Sciatic nerve (tissue), 2 donors: ENCODE measurements around the gene DCAF5. TPM values are rescaled to one million over a fixed set of nuclear protein-coding genes. Genes with fewer than 3 reads are reported as not detected.

ENCODE experiments used
- ATAC-seq: fragments of 200-7000 bp; cut with Tn5 transposase; one replicate; pipeline ENCODE4 v1.9.1; 2020; ENCODE audit warnings: mild to moderate bottlenecking, moderate library complexity
- DNase-seq: peaks from one replicate; pipeline ENCODE4 v3.0.0-alpha.2; 2020; ENCODE audit warnings: low spot score
- intact Hi-C: fragments of 100-400 bp; cut with DNase I; formaldehyde crosslinking; loops from one replicate; pipeline ENCODE4 v1.14.2; 2022
- total RNA-seq: library from RNA; stranded (reverse); fragmentation: NEBNext Ultra II Directional; extraction: Animal tissue kit (Norgen Biotek cat#: 25700); gene quantifications from one replicate; pipeline ENCODE4 v1.2.1, GENCODE V29; 2021
- donor health status: DM: no; HTN: no; CAD: no.
- donor health status: DM: no; HTN: no; CAD: no.

DCAF5 gene
- total RNA-seq, 1 donor from 2014 or later: 42.8 TPM

DNA sequence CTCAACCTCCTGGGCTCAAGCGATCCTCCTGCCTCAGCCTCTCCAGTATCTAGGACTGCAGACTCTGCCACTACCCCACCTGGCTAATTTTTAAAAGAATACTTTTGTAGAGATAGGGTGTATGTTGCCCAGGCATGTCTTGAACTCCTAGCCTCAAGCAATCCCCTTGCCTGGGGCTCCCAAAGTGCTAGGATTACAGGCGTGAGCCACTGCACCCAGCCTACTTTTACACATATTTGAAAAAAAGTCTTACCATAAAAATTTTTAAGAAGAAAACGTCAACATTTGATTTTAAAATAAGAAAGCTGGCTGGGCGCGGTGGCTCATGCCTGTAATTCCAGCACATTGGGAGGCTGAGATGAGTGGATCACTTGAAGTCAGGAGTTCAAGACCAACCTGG is 46.5 kb downstream of the DCAF5 start:
- intact Hi-C loops: loop anchor here (10.0 kb wide), 1 partner anchor 192 kb away; no protein-coding TSS in a partner anchor
- no peak for ATAC-seq

DNA sequence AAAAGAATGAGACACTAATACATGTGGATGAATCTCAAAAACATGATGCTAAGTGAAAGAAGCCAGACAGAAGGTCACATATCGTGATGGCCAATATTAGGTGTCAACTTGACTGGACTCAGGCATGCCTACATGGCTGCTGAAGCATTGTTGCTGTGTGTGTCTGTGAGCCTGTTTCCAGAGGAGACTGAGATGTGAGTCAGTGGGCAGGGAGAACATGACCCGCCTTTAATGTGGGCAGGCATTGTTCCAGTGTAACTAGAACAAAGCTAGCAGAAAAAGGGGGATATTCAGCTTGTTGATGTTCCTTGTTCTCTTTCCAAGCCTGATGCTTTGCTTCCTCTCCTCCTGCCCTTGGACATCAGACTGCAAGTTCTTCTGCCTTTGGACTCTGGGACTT is 47.6 kb downstream of the DCAF5 start:
- no peak for DNase-seq
- no peak for ATAC-seq
- intact Hi-C loops: loop anchor here (10.0 kb wide), 1 partner anchor 191 kb away; no protein-coding TSS in a partner anchor

More for the DNA sequence above, 46.5 kb downstream of the DCAF5 start:
- no peak for DNase-seq

DNA sequence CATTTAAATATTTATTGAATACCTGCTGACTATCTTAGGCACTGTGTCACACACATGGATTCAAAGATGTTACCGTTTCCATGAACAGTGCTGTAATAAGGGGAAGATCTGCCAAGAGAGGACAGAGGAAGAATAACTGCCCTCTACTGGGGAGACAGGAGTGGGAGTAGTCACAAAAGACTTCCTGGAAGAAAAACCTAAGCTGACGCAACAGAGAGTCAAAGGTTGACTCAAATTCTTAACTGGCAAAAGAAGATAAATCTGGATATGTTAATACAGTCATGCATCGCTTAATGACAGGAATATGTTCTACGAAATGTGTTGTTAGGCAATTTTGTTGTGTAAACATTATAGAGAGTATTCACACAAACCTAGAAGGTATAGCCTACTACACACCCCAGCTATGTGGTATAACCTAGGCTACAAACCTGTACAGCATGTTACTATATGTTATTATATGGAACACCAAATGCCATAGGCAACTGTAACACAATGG is 51.5 kb downstream of the DCAF5 start:
- DNase-seq (no peak), ATAC-seq (peak; percentile 94)
- intact Hi-C loops: loop anchor here (10.0 kb wide), 1 partner anchor 187 kb away; no protein-coding TSS in a partner anchor

DNA sequence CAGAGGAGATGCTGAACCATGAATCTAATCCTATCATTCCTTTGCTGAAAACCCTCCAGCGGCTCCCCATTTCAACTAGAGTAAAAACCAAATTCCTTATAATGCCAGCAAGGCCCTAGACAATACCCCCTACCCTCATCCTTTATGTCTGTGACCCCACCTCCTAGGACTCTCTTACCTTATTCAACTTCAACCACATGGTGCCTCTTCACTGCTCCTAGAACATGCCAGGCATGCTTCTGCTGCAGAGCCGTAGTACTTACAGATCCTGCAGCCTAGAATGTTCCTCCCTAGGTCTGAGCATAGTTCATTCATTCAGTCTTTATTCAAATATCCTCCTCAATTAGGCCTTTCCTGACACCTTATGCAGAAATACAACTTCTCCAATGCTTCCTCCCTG is 54.9 kb downstream of the DCAF5 start:
- ATAC-seq (no peak), DNase-seq (no peak)
- intact Hi-C loops: no loop called here

DNA sequence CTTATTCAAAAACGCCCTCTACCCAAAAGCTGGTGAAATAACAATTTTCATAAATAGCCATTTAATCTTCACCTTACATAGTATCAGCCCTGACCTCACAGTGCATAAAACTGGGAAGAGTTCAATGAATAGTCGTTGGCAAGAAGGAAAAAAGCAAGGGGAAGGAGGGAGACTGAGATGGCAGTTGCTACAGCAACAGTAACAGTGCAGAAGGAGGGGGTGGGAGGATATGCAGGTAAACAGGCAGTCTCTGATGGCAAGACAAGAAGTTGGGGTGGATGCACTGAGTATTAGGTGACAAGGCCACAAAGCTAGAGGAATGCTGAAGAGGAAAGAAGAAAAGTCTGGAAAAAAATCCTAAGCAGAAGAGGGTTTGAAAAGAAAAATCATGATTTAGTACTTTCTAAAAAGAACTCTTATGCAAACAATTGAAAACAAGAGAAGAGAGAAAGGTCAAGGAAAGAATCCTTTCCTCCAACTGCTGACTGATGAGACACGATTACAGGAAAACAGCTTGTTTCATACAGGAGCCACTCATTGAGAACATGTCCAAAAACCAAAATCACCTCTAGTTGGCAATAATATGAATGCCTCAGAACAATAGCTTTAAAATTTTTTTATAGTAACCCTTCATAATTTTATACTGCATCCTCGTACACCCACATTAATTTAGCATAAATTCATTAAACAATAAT is 56.0 kb downstream of the DCAF5 start:
- intact Hi-C loops: no loop called here
- DNase-seq (no peak), ATAC-seq (no peak)

DNA sequence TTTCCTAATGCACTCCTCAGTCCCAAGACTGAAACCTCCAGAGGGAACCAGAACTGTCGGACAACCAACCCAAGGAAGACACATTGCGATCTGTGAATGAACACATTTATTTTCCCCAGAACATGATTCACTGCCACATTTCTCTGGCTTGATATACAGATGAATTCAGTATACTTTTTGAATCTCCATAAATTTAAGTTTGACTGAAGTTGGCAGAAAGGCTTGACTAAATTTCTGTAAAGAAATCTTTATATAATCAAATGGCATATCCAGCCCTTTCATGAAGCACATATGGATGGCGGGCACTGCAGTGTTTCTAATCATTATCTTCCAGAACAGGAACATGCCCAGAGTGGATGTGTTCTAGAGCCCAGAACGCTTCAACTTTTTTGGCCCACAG is 56.7 kb downstream of the DCAF5 start:
- DNase-seq (no peak), ATAC-seq (no peak)
- intact Hi-C loops: no loop called here

DNA sequence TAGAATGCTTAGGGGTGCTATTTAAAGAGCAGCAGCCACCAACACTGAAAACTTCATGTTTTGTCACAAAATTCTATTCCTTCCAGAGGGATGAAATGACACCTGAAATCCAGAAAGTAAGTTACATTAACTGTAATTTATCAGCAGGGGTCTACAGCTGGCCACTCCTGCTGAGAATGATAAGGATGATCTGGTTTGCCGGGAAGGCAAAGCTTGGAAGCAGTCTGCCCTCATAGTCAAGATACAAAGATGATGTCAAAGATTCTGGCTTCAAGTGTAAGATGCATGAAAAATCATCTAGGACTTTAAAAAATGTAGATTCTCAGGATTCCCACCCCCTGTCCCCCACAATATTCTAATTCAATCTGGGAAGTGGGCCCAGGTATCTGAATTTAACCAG is 58.4 kb downstream of the DCAF5 start:
- DNase-seq (no peak), ATAC-seq (no peak)
- intact Hi-C loops: no loop called here

DNA sequence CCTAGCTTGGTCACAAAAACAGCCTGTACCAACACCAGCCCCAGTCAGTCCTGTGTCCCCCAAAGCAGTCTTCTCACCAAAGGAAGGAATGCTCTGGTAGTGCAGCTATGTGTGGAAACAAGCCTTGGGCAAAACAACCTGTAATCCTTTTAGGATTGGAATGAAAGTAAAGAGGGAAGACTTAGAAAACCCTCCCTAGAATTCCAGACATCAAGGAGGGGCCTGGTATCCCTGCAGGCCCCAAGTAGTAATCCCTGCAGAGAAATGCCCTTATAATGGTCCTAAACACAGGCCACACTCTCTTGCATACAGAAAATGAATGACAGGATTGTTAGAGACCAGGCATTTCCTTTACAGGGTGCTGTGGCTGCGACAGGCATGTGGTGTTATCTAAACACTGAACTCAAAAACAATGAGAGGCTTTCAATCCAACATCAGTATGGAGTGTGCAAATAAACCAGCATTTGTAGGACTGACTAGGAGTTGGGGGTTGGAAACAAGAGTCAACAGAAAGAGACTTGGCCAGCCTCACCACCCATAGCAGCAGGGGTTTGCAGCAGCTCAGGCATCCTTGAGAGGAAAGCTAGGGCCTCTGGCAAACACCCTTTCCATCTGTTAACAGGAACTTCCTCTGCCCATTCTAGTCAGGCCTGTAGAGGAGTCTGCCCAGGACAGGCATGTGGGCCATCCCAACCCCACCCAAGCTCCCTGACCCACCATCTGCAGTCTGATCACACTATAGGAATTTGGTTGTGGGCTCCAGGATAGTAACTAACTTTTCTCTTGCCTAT is 59.1 kb downstream of the DCAF5 start:
- no peak for DNase-seq
- intact Hi-C loops: no loop called here

DNA sequence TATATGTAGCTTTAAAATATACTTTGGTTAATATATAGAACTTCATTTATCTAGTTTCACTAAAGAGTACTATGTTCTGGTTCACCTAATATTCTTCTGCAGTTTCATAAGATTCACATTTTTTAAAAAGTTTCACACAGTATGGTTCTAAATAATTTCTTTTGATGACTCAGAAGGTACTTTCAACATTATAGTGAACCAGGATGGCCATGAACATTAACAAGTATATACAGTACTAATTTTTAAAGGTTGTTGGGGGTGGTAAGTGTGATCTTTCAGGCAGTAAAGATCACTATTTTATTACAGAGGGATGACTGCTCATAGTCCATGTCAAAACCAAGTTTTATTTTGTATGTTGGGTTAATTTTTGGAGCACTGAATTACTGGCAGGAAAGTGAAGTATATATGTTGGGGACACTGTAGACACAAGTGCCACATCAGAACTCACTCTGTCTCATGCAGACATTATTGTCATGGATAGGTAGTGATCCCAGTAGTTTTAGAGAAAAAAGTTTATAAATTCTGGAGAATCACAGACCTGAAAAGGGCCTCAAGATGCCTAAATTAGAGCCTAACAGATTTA is 60.0 kb downstream of the DCAF5 start:
- ATAC-seq (no peak), DNase-seq (no peak)
- intact Hi-C loops: no loop called here

More for the DNA sequence above, 59.1 kb downstream of the DCAF5 start:
- ATAC-seq: peak; percentile 75

DNA sequence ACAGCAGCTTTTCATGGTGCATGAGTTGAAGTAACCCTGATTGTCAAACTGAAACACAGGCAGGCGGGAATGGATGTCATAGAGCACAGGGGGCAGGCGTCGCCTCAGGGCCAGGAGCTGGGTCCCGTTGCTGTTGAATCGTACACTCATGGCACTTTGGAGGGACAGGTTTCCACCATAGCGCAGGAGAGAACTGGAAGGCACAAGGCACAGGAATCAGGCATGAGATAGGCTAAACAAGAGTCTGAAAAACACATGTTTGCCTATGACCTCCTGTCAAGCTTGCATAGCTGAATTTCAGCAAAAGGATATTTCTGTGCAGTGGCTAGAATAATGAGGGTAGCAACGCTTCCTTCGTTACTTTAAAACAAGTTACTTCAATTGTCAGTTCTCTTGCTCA is 61.2 kb downstream of the DCAF5 start:
- no peak for DNase-seq
- intact Hi-C loops: no loop called here
- no peak for ATAC-seq

DNA sequence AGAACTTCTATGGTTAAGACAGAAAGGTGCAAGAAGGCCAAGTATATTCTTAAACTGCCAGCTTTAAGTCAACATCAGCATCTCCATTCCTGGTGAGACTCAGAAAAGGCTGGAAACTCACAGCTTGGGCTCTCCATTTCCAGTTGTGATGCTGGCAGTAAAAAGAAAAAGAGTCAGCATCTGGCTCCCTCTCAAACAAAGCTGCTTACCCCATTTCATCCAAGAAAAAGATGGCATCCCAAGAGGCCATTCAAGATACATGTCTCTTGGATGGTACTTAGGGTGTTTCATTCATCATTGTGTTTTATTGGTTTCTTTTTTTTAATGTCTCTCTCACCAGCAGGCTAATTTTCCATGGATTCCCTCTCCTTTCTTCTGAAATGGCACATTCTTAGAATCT is 61.9 kb downstream of the DCAF5 start:
- no peak for ATAC-seq
- intact Hi-C loops: no loop called here
- no peak for DNase-seq

DNA sequence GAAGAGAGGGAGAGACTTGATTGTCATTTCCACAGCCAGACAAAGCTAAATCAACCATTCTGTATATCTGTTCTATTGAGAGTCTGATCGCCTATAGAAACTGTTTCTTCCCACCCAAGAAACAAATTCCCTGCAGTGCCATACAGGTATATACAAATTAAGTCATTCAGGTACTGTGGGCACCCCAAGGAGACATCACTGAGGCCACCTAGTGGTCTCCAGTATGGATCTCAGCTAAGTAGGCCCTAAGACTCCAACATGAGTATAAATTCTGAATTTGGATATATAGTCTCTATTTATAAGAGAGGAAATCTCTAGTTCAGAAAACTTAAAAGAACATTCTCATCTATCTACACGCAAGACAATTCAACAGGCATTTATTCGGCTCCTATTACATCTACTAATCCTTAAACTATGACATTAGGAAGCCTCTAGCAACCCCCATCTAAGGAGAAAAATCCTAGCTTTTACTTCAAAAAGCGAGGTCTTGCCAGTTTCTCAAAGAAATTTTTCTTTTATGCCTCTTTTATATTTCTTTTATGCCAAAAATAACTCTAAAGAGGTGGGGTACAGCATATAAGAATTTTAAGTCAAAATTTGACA is 62.6 kb downstream of the DCAF5 start:
- ATAC-seq: no peak
- DNase-seq: no peak
- intact Hi-C loops: no loop called here

DNA sequence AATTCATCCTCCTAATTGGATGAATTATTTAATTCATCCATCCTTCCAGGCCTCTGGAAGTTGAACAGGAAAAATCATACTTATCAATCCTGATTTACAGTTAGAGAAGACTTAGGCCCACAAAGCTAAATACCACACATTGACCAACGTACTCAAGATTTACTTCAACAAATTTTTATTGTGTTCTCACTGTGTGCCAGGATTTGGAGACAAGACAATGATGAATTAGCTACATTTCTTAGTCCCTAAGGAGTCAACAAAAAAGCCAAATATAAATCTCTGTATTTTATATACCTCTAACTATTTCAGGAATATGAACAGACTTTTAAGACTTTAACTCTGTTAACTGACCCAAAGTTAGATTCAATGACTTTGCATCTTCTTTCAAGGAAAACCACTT is 63.9 kb downstream of the DCAF5 start:
- DNase-seq: no peak

DNA sequence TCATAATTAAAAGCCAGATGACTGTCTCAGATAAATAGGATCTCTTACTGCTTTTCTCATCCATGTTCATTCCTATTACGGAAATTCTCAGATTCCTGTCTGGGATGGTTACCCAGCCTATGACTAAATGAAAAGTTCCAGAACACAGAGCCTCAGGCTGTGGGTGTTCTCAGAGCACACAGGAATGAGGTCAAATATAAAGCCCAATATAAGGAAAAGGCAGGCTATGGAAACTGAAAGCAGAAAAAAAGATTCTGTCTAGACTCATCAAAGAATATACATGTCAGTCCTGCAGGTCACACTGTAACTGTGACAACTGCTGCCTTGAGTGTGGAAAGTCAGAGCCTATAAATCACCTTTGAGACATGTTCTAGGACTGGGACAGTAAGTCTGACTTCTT is 64.3 kb downstream of the DCAF5 start:
- intact Hi-C loops: no loop called here
- DNase-seq (no peak), ATAC-seq (no peak)

More for the DNA sequence above, 63.9 kb downstream of the DCAF5 start:
- intact Hi-C loops: no loop called here
- ATAC-seq: no peak

DNA sequence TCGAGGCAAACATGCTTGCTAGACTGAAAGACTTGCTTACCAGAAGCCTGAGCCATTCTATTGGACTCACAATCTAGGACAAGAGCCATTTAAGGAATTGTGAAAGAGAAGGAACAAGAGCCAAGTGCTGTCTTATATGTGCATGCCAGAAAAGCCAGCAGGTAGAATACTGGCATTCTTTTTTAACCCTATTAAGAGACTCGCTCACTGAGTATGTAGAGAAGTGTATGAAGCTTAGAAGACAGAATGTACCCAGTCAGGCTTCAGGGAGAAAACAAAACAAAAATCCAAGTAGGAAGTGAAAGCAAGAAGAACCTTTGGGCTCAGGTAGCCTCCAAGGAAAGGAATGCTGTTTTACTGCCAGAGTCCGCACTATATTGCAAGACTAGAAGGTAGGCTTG is 65.9 kb downstream of the DCAF5 start:
- ATAC-seq (peak; percentile 78), DNase-seq (no peak)
- intact Hi-C loops: no loop called here

DNA sequence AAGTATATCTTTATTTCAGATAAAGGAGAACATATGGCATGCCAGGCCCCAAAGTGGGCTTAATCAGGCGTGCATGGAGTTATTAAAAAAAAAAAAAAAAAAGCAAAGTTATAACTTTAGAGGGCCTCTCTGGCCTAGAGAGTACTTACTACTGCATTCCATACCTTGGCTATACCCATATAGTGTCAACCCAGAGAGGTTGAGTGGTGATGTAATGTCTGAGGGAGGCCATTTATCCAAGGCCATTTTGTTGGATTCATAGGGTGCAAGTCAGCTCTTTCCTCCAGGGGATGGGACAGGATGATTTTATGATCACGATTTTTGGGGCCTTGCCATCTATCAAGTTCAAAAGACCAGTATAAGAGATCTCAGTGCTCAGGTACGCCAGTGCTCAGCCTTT is 66.4 kb downstream of the DCAF5 start:
- intact Hi-C loops: no loop called here
- DNase-seq (no peak), ATAC-seq (no peak)

DNA sequence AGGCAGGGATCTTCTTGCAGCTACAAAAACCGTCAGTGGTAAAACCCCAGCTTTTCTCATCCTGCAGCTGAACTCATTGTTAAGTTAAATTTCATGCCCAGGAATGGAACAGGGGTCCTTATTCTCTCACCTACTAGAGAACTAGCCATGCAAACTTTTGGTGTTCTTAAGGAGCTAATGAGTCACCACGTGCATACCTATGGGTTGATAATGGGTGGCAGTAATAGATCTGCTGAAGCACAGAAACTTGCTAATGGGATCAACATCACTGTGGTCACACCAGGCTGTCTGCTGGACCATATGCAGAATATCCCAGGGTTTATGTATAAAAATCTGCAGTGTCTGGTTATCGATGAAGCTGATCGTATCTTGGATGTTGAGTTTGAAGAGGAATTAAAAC is 68.9 kb downstream of the DCAF5 start:
- intact Hi-C loops: no loop called here
- DNase-seq (no peak), ATAC-seq (no peak)

DNA sequence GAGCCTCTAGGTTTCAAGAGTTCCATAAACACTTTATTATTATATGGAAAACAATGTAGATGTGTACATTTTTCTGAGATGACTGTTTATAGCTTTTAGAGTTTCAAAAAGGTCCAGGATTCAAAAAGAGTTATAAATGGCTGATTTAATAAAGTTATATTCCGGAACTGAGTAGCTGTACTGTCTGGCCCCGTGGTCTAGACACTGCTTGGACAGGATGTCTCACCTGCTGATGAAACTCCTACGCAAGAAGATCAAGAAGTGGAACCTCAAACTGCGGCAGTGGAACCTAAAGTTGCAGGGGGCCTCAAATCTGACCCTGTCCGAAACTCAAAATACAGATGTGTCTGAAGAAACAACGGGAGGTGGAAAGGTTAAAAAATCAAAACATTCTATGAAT is 69.7 kb downstream of the DCAF5 start:
- DNase-seq (no peak), ATAC-seq (no peak)
- intact Hi-C loops: no loop called here

DNA sequence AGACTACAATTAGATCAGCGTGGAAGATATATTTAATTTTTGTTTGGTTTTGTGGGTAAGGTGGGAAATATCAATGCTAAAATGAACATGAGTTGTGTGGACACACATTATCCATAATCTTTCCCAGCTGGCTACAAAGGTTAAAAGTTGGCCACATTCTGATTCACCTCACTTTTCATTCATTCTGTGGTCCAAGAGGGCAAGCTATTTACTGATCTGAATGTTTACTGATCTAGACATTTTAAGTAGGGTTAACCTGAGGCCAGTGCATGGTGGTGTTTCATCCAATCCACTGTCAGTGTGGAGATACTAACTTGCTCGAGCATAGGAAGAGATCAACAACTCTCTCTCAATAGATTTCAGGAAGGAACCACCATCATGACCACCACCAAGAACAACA is 71.6 kb downstream of the DCAF5 start:
- no peak for ATAC-seq
- intact Hi-C loops: no loop called here
- no peak for DNase-seq

DNA sequence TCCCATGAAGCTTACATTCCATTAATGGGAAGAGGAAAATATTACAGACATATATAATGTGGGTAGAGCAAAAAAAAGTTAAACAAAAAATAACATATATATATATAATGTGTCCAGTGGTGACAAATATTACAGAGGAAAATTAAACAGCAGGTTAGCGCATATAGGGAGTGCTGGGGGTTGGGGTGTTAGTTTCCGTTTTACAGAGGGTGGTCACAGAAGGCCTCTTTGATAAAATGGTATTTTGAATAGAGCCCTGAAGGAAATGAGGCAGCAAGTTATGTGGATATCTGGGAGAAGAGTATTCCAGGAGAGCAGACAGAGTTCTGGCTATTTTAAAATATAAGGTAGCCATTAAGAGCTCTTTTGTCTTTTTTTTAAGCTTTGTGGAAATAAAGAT is 73.2 kb downstream of the DCAF5 start:
- DNase-seq (no peak), ATAC-seq (no peak)
- intact Hi-C loops: no loop called here
